Mesenchymal stem cell (in vitro differentiated cells and primary cell): ENCODE data around the gene GDPD3. TPM values are rescaled to one million over a fixed set of nuclear protein-coding genes. Genes with fewer than 3 reads are reported as not detected.
A peak's percentile ranks its signal among the peaks of the same experiment; 100 is the strongest.

Source experiments
- DNase-seq: peaks from one replicate; pipeline ENCODE4 v3.0.0-alpha.2; 2013
- H2AFZ ChIP-seq: one replicate; pipeline ENCODE4 v1.6.1; 2013; ENCODE audit warnings: low read depth, mild to moderate bottlenecking, control low read depth, inconsistent platforms, low read length, moderate library complexity
- H2AK5ac ChIP-seq: 2 replicates; pipeline ENCODE4 v1.6.1; 2013; ENCODE audit warnings: low read length, moderate library complexity, mild to moderate bottlenecking, inconsistent platforms; ENCODE audit not compliant: severe bottlenecking
- H2BK120ac ChIP-seq: one replicate; pipeline ENCODE4 v1.6.1; 2013; ENCODE audit warnings: low read depth, mild to moderate bottlenecking, inconsistent platforms, low read length, moderate library complexity
- H2BK12ac ChIP-seq, 2 experiments: one replicate each; pipeline ENCODE4 v1.6.1; 2013; ENCODE audit warnings: inconsistent platforms in 2 of 2, low read length in 2 of 2, mild to moderate bottlenecking in 2 of 2, moderate library complexity in 2 of 2, control low read depth in 1 of 2
- H2BK15ac ChIP-seq: one replicate; pipeline ENCODE4 v1.6.1; 2013; ENCODE audit warnings: mild to moderate bottlenecking, low read depth, inconsistent platforms; ENCODE audit not compliant: poor library complexity, severe bottlenecking
- H2BK5ac ChIP-seq: 2 replicates; pipeline ENCODE4 v1.6.1; 2013; ENCODE audit warnings: low read depth, mild to moderate bottlenecking, low read length, control low read depth, inconsistent platforms; ENCODE audit not compliant: poor library complexity, severe bottlenecking
- H3K14ac ChIP-seq, 2 experiments: one replicate each; pipeline ENCODE4 v1.6.1; 2013; ENCODE audit warnings: inconsistent platforms in 2 of 2, low read length in 2 of 2, control low read depth in 1 of 2, mild to moderate bottlenecking in 1 of 2, moderate library complexity in 1 of 2
- H3K18ac ChIP-seq, 2 experiments: one replicate each; pipeline ENCODE4 v1.6.1; 2013; ENCODE audit warnings: inconsistent platforms in 2 of 2, low read length in 2 of 2, control low read depth in 1 of 2, low read depth in 1 of 2, mild to moderate bottlenecking in 1 of 2
- H3K23ac ChIP-seq, 2 experiments: one replicate each; pipeline ENCODE4 v1.6.1; 2013; ENCODE audit warnings: inconsistent platforms in 2 of 2, low read length in 2 of 2, mild to moderate bottlenecking in 2 of 2, moderate library complexity in 2 of 2, control low read depth in 1 of 2
- H3K27ac ChIP-seq: 2 replicates; pipeline ENCODE4 v1.5.1; 2013; ENCODE audit warnings: mild to moderate bottlenecking, moderate library complexity, low read length, control low read depth, inconsistent platforms; ENCODE audit not compliant: poor library complexity, severe bottlenecking
- H3K27me3 ChIP-seq, 2 experiments: 2 replicates each; pipeline versions ENCODE4 v1.6.1 to v1.7.0; 2013; ENCODE audit warnings: low read length in 2 of 2, mild to moderate bottlenecking in 2 of 2, moderate library complexity in 2 of 2, control low read depth in 1 of 2, inconsistent platforms in 1 of 2; ENCODE audit not compliant: control insufficient read depth in 1 of 2, insufficient read depth in 1 of 2
- H3K36me3 ChIP-seq, 2 experiments: 2 replicates each; pipeline versions ENCODE4 v1.6.1 to v1.7.0; 2013; ENCODE audit warnings: low read length in 2 of 2, control low read depth in 1 of 2, inconsistent platforms in 1 of 2, low read depth in 1 of 2, mild to moderate bottlenecking in 1 of 2; ENCODE audit not compliant: insufficient read depth in 2 of 2, control insufficient read depth in 1 of 2
- H3K4ac ChIP-seq, 2 experiments: one replicate each; pipeline ENCODE4 v1.6.1; 2013; ENCODE audit warnings: inconsistent platforms in 2 of 2, low read length in 2 of 2, mild to moderate bottlenecking in 2 of 2, moderate library complexity in 2 of 2, control low read depth in 1 of 2, low read depth in 1 of 2
- H3K4me1 ChIP-seq: 2 replicates; pipeline ENCODE4 v1.6.1; 2013; ENCODE audit warnings: low read depth, low read length, control low read depth; ENCODE audit not compliant: control insufficient read depth, insufficient read depth
- H3K4me2 ChIP-seq: 2 replicates; pipeline ENCODE4 v1.6.1; 2013; ENCODE audit warnings: low read length, mild to moderate bottlenecking, inconsistent platforms; ENCODE audit not compliant: poor library complexity, severe bottlenecking
- H3K4me3 ChIP-seq, 2 experiments: 2 replicates each; pipeline versions ENCODE4 v1.5.1 to v1.7.0; 2013; ENCODE audit warnings: low read length in 2 of 2, mild to moderate bottlenecking in 2 of 2, control low read depth in 1 of 2, low read depth in 1 of 2; ENCODE audit not compliant: insufficient read depth in 1 of 2
- H3K79me1 ChIP-seq: replicated peaks from 2 replicates; pipeline ENCODE4 v1.6.1; 2013; ENCODE audit warnings: mild to moderate bottlenecking, control low read depth, low read length, inconsistent platforms; ENCODE audit not compliant: poor library complexity, severe bottlenecking
- H3K9ac ChIP-seq: 2 replicates; pipeline ENCODE4 v1.7.0; 2013; ENCODE audit warnings: mild to moderate bottlenecking, low read length, moderate library complexity
- H3K9me3 ChIP-seq: 2 replicates; pipeline ENCODE4 v1.7.0; 2013; ENCODE audit warnings: mild to moderate bottlenecking, low read length; ENCODE audit not compliant: control insufficient read depth
- H4K8ac ChIP-seq: one replicate; pipeline ENCODE4 v1.6.1; 2013; ENCODE audit warnings: inconsistent platforms, mild to moderate bottlenecking, low read length, moderate library complexity
- H4K91ac ChIP-seq: one replicate; pipeline ENCODE4 v1.6.1; 2013; ENCODE audit warnings: mild to moderate bottlenecking, low read length, inconsistent platforms
- WGBS: methylation state at CpG from one replicate; pipeline ENCODE4 v1.1.7; 2013; ENCODE audit warnings: mixed read lengths; 5-methylcytosine and 5-hydroxymethylcytosine counted together
- polyA plus RNA-seq, 2 experiments: library from polyadenylated mRNA; stranded (reverse); fragments of 200-250 nt; gene quantifications; one replicate each; pipeline ENCODE4 v1.2.3, GENCODE V29; 2013

The GDPD3 gene, protein sequence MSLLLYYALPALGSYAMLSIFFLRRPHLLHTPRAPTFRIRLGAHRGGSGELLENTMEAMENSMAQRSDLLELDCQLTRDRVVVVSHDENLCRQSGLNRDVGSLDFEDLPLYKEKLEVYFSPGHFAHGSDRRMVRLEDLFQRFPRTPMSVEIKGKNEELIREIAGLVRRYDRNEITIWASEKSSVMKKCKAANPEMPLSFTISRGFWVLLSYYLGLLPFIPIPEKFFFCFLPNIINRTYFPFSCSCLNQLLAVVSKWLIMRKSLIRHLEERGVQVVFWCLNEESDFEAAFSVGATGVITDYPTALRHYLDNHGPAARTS
- polyA plus RNA-seq (2013, experiment 1 of 2), result 2.2 TPM
- 3.1 TPM for polyA plus RNA-seq (2013, experiment 2 of 2)

DNA sequence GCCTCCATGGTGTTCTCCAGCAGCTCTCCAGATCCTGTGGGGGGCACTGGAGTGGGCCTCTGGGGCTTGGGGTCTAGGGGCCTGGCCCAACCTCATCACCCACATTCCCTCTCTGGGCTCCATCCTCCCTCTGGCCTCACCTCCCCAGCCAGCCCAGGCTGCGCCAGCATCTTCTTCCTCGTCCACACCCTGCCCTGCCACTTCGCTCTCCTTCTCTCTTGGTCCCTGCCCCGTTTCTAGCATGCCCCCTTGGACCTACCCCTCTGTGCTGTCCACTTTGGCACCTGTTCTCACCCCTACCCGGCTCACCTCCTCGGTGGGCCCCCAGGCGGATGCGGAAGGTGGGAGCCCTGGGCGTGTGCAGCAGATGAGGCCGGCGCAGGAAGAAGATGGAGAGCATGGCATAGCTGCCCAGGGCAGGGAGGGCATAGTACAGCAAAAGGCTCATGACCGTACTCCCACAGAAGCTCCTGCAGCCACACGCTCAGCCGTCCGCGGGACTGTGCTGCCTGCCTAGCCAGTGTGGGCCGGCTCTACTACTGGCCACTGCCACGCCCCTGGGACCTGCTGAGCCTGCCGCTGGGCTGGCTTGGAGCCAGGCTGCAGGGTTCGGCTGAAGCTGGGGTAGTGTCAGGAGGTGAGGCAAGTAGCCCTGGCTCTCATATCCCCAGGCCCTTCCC is at the start of gene GDPD3:
Gene GDPD3 (minus strand): TSS at position 507 of the 680 bp plus-strand sequence. CDS start 59 bp downstream, at position 448.
- Histone ChIP-seq H3K9ac (peak within 1 kb of the TSS; percentile 53), H3K4me2 (no peak within 1 kb of the TSS), H2BK5ac (no peak within 1 kb of the TSS), H3K23ac (peak within 1 kb of the TSS in 1 of 2 experiments; percentile 29), H3K4ac (no peak within 1 kb of the TSS), H3K9me3 (no peaks in the 10 kb centered on the region), H3K14ac (peak within 1 kb of the TSS in 1 of 2 experiments; percentile 72), H4K91ac (no peak within 1 kb of the TSS), H3K27me3 (no peaks in the 10 kb centered on the region), H3K18ac (no peak within 1 kb of the TSS), H2AK5ac (no peak within 1 kb of the TSS), H2BK15ac (peak within 1 kb of the TSS; percentile 6), H3K79me1 (no peaks in the 10 kb centered on the region), H2BK120ac (no peak within 1 kb of the TSS), H4K8ac (peak within 1 kb of the TSS; percentile 0), H3K36me3 (peaks cover 62 to 72% of the 10 kb centered on the region in 2 experiments), H2BK12ac (no peak within 1 kb of the TSS), H3K4me3 (no peak within 1 kb of the TSS), H3K4me1 (peaks cover 11% of the 10 kb centered on the region), H3K27ac (no peak within 1 kb of the TSS), H2AFZ (no peak within 1 kb of the TSS)
- no peak for DNase-seq
- WGBS, result 89% methylated on average over 16 of the region's 20 CpGs

DNA sequence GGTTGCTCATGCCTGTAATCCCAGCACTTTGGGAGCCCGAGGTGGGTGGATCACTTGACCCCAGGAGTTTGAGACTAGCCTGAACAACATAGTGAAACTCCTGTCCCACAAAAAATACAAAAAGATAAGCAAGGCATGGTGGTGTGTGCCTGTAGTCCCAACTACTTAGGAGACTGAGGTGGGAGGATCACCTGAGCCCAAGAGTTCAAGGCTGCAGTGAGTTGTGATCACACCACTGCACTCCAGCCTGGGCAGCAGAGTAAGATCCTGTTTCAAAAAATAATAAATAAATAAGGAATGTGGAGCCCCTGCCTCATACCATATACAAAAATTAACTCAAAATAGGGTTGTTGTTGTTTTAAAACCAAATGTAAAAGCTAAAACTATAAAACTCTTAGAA is 43.9 kb upstream of the GDPD3 start:
- H3K79me1 ChIP-seq, result no peaks in the 10 kb centered on the region
- H3K4me2 ChIP-seq, result no peak overlapping the region
- no peak overlapping the region for H2BK15ac ChIP-seq
- H2AK5ac ChIP-seq, result no peak overlapping the region
- no peak overlapping the region for H2BK120ac ChIP-seq
- H3K23ac ChIP-seq, result no peak overlapping the region
- H3K36me3 ChIP-seq, result no peaks in the 10 kb centered on the region
- no peak overlapping the region for H3K14ac ChIP-seq
- no peak overlapping the region for H4K8ac ChIP-seq
- DNase-seq, result no peak
- H3K18ac ChIP-seq, result no peak overlapping the region
- no peak overlapping the region for H2AFZ ChIP-seq
- H4K91ac ChIP-seq, result no peak overlapping the region
- no peak overlapping the region for H2BK5ac ChIP-seq
- H3K27me3 ChIP-seq, result no peaks in the 10 kb centered on the region
- H3K9me3 ChIP-seq, result no peaks in the 10 kb centered on the region
- no peak overlapping the region for H3K4ac ChIP-seq
- no peak overlapping the region for H2BK12ac ChIP-seq
- no peak overlapping the region for H3K9ac ChIP-seq
- H3K27ac ChIP-seq, result no peak overlapping the region
- no peak overlapping the region for H3K4me3 ChIP-seq
- 88% methylated on average over 1 of the region's 1 CpG for WGBS
- no peaks in the 10 kb centered on the region for H3K4me1 ChIP-seq

- H3K4me1 ChIP-seq, result no peaks in the 10 kb centered on the region
- no peaks in the 10 kb centered on the region for H3K79me1 ChIP-seq
- H3K36me3 ChIP-seq, result no peaks in the 10 kb centered on the region
- H3K23ac ChIP-seq, result peak overlapping the region in 1 of 2 experiments; percentile 14
- no peak overlapping the region for H2BK5ac ChIP-seq
- no peaks in the 10 kb centered on the region for H3K9me3 ChIP-seq
- H3K18ac ChIP-seq, result no peak overlapping the region
- H2AK5ac ChIP-seq, result no peak overlapping the region
- no peaks in the 10 kb centered on the region for H3K27me3 ChIP-seq
- H2AFZ ChIP-seq, result no peak overlapping the region
- H2BK15ac ChIP-seq, result no peak overlapping the region
- H3K4ac ChIP-seq, result no peak overlapping the region
- DNase-seq, result no peak
- WGBS, result 87% methylated on average over 3 of the region's 5 CpGs
- no peak overlapping the region for H3K4me3 ChIP-seq
- no peak overlapping the region for H4K91ac ChIP-seq
- no peak overlapping the region for H3K4me2 ChIP-seq
- no peak overlapping the region for H3K27ac ChIP-seq
- H2BK12ac ChIP-seq, result no peak overlapping the region
- no peak overlapping the region for H4K8ac ChIP-seq
- H3K14ac ChIP-seq, result no peak overlapping the region
- no peak overlapping the region for H2BK120ac ChIP-seq
- H3K9ac ChIP-seq, result no peak overlapping the region
These were observed 41.9 kb upstream of the GDPD3 start for GRCh38 chr16:30155188-30155587.

DNA sequence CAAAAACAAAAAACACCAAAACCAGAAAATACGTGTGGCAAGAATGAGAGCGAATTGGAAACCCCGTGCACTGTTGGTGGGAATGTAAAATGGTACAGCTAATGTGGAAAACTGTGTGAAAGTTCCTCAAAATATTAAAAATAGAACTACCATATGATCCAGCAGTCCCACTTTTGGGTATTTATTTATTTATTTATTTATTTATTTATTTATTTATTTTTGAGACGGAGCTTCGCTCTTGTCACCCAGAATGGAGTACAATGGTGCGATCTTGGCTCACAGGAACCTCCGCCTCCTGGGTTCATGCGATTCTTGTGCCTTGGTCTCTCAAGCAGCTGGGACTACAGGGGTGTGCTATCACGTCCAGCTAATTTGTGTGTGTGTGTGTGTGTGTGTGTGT is 39.2 kb upstream of the GDPD3 start:
- Histone ChIP-seq H4K8ac (no peak overlapping the region), H3K27ac (no peak overlapping the region), H3K27me3 (no peaks in the 10 kb centered on the region), H3K4ac (no peak overlapping the region), H4K91ac (no peak overlapping the region), H2BK15ac (no peak overlapping the region), H3K79me1 (no peaks in the 10 kb centered on the region), H3K9me3 (peaks cover 10% of the 10 kb centered on the region), H3K23ac (no peak overlapping the region), H2AK5ac (no peak overlapping the region), H2BK12ac (no peak overlapping the region), H2BK5ac (no peak overlapping the region), H3K36me3 (no peaks in the 10 kb centered on the region), H3K4me1 (no peaks in the 10 kb centered on the region), H3K9ac (no peak overlapping the region), H3K14ac (no peak overlapping the region), H3K4me2 (no peak overlapping the region), H2AFZ (no peak overlapping the region), H3K4me3 (no peak overlapping the region), H3K18ac (no peak overlapping the region), H2BK120ac (no peak overlapping the region)
- 98% methylated on average over 6 of the region's 9 CpGs for WGBS
- no peak for DNase-seq
